Parathyroid adenoma (tissue), 2 donors: ENCODE data around the gene VCL.

Source experiments
- H2AFZ ChIP-seq: fragments of 300-600 bp; sonication (generic); one replicate; pipeline ENCODE4 v1.7.0; 2017; ENCODE audit warnings: antibody characterized with exemption, mild to moderate bottlenecking
- H3K27ac ChIP-seq: fragments of 300-600 bp; sonication (generic); one replicate; pipeline ENCODE4 v1.7.0; 2017
- H3K27me3 ChIP-seq: fragments of 300-600 bp; sonication (generic); one replicate; pipeline ENCODE4 v1.7.0; 2017; ENCODE audit warnings: low read length; ENCODE audit not compliant: control insufficient read depth, insufficient read depth
- H3K36me3 ChIP-seq: fragments of 300-600 bp; sonication (generic); one replicate; pipeline ENCODE4 v1.7.0; 2017; ENCODE audit warnings: low read length; ENCODE audit not compliant: control insufficient read depth, insufficient read depth
- H3K4me1 ChIP-seq: fragments of 300-600 bp; sonication (generic); one replicate; pipeline ENCODE4 v1.7.0; 2017; ENCODE audit warnings: control low read depth
- H3K4me2 ChIP-seq: fragments of 300-600 bp; sonication (generic); one replicate; pipeline ENCODE4 v1.7.0; 2017; ENCODE audit warnings: low read length
- H3K4me3 ChIP-seq: fragments of 300-600 bp; sonication (generic); one replicate; pipeline ENCODE4 v1.7.0; 2017; ENCODE audit warnings: low read depth, low read length
- H3K79me2 ChIP-seq: fragments of 300-600 bp; sonication (generic); one replicate; pipeline ENCODE4 v1.7.0; 2017; ENCODE audit warnings: control low read depth
- H3K9ac ChIP-seq: fragments of 300-600 bp; sonication (generic); one replicate; pipeline ENCODE4 v1.7.0; 2017; ENCODE audit warnings: mild to moderate bottlenecking
- H3K9me3 ChIP-seq: fragments of 300-600 bp; sonication (generic); one replicate; pipeline ENCODE4 v1.7.0; 2017; ENCODE audit warnings: low read length; ENCODE audit not compliant: control insufficient read depth
- TF ChIP-seq, protein P1 (sequence below): fragments of 300-600 bp; sonication (generic); IDR thresholded peaks from one replicate; pipeline ENCODE4 v1.7.0; 2017; ENCODE audit warnings: antibody characterized with exemption, mild to moderate bottlenecking
- donor health status: primary hyperparathyroidism.

The VCL gene

DNA sequence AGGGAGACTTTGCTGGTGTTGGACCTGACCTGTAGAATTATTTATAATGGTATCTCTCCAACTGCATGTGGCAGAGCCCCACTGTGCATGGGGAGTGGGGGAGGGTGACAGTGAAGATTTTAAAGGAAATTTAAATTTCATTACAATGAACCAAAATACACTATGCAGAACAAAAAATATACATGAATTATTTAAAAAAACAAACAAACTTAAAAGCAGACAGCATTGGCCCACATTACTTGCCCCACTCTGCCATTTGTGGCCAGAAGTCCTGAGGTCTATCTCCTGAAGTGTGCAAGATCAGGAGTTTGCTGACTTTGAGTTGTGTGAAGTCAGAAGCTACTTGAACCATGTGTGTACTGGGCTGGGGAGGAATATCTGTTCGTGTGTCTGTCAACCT lies 112.2 kb downstream of the VCL start:
- H3K79me2 ChIP-seq, result no peaks in the 10 kb centered on the region
- peaks cover 17% of the 10 kb centered on the region for H3K4me1 ChIP-seq
- H3K4me3 ChIP-seq, result no peak overlapping the region
- no peak overlapping the region for H3K9ac ChIP-seq
- no peak overlapping the region for H3K4me2 ChIP-seq
- TF ChIP-seq, protein P1, sequence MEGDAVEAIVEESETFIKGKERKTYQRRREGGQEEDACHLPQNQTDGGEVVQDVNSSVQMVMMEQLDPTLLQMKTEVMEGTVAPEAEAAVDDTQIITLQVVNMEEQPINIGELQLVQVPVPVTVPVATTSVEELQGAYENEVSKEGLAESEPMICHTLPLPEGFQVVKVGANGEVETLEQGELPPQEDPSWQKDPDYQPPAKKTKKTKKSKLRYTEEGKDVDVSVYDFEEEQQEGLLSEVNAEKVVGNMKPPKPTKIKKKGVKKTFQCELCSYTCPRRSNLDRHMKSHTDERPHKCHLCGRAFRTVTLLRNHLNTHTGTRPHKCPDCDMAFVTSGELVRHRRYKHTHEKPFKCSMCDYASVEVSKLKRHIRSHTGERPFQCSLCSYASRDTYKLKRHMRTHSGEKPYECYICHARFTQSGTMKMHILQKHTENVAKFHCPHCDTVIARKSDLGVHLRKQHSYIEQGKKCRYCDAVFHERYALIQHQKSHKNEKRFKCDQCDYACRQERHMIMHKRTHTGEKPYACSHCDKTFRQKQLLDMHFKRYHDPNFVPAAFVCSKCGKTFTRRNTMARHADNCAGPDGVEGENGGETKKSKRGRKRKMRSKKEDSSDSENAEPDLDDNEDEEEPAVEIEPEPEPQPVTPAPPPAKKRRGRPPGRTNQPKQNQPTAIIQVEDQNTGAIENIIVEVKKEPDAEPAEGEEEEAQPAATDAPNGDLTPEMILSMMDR, result no peak
- no peaks in the 10 kb centered on the region for H3K27me3 ChIP-seq
- H3K27ac ChIP-seq, result peak overlapping the region; percentile 48
- H2AFZ ChIP-seq, result no peak overlapping the region
- no peaks in the 10 kb centered on the region for H3K36me3 ChIP-seq
- H3K9me3 ChIP-seq, result no peaks in the 10 kb centered on the region

DNA sequence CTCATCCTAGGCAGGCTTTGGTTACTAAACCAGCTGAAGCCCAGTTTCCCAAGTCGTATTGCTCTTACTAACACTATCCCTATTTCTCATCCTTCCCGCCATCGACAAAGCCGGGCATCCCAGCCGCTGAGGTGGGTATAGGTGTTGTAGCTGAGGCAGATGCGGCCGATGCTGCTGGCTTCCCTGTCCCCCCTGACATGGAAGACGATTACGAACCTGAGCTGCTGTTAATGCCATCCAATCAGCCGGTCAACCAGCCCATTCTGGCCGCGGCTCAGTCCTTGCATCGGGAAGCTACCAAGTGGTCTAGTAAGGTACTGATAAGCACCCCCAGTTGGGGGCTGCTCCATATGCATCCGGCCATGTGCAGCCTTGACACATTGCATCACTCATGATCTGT lies 113.9 kb downstream of the VCL start:
- H3K27me3 ChIP-seq, result no peaks in the 10 kb centered on the region

DNA sequence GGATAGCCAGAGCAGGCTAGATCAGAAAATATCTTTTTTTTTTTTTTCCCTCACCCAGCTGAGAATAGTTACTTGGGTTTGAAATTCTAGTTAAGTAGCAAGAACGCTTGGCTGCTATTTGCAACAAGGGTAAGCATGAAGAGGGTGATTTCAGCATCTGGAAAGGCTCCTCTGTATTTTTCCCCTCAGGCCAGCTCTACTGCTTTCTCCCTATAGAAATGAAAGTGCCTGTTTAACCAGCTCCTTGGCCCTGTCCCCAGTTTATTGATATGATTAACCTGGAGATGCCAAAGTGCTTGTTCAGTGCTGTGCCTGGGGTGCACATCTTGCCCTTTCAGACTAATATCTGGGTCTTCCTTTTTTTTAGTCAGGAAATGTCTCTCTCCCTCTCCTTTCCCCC lies 115.6 kb downstream of the VCL start:
- Histone ChIP-seq H3K27ac (no peak overlapping the region), H3K9ac (no peak overlapping the region), H3K27me3 (no peaks in the 10 kb centered on the region), H3K36me3 (no peaks in the 10 kb centered on the region), H3K4me1 (peaks cover 9% of the 10 kb centered on the region), H3K9me3 (no peaks in the 10 kb centered on the region), H3K79me2 (no peaks in the 10 kb centered on the region), H3K4me3 (no peak overlapping the region), H3K4me2 (no peak overlapping the region), H2AFZ (no peak overlapping the region)
- TF ChIP-seq, protein P1, result no peak

More for the DNA sequence above, 113.9 kb downstream of the VCL start:
- H3K4me3 ChIP-seq, result no peak overlapping the region
- H3K9me3 ChIP-seq, result no peaks in the 10 kb centered on the region
- H3K4me2 ChIP-seq, result no peak overlapping the region
- peaks cover 15% of the 10 kb centered on the region for H3K4me1 ChIP-seq
- no peak overlapping the region for H3K9ac ChIP-seq
- H3K79me2 ChIP-seq, result no peaks in the 10 kb centered on the region
- TF ChIP-seq, protein P1, result no peak
- no peak overlapping the region for H2AFZ ChIP-seq
- H3K27ac ChIP-seq, result no peak overlapping the region
- no peaks in the 10 kb centered on the region for H3K36me3 ChIP-seq

DNA sequence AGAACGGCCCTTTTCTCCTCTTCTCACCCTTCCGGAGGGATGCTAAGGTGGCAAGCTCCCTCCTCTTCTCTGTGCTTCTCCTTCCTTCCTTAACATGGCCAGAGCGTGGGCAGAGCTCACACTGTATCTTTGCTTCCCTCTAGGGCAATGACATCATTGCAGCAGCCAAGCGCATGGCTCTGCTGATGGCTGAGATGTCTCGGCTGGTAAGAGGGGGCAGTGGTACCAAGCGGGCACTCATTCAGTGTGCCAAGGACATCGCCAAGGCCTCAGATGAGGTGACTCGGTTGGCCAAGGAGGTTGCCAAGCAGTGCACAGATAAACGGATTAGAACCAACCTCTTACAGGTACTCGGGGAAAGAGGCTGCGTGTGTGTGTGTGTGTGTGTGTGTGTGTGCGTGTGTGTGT lies 116.1 kb downstream of the VCL start:
- no peak overlapping the region for H3K9ac ChIP-seq
- TF ChIP-seq, protein P1, result no peak
- no peak overlapping the region for H3K27ac ChIP-seq
- H3K27me3 ChIP-seq, result no peaks in the 10 kb centered on the region
- no peaks in the 10 kb centered on the region for H3K36me3 ChIP-seq
- no peak overlapping the region for H3K4me3 ChIP-seq
- H3K4me1 ChIP-seq, result peaks cover 9% of the 10 kb centered on the region
- H3K4me2 ChIP-seq, result no peak overlapping the region
- no peak overlapping the region for H2AFZ ChIP-seq
- no peaks in the 10 kb centered on the region for H3K79me2 ChIP-seq
- H3K9me3 ChIP-seq, result no peaks in the 10 kb centered on the region

DNA sequence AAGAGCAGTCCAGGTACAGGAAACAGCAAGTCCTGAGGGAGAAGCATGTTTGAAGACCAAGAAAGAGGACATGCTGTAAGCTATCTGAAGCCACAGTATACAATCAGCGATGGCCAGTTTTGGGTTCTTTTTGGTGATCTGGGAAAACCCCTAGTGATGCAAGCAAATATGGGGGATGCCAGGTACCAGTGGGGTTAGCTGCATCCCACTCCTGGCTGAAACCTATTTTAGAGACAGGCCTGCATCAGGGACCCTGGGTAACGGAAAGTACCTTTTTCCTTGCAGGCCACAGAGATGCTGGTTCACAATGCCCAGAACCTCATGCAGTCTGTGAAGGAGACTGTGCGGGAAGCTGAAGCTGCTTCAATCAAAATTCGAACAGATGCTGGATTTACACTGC lies 119.8 kb downstream of the VCL start:
- H3K27me3 ChIP-seq, result no peaks in the 10 kb centered on the region
- no peaks in the 10 kb centered on the region for H3K36me3 ChIP-seq
- H2AFZ ChIP-seq, result no peak overlapping the region
- no peak overlapping the region for H3K4me2 ChIP-seq
- H3K4me3 ChIP-seq, result no peak overlapping the region
- H3K9ac ChIP-seq, result no peak overlapping the region
- H3K4me1 ChIP-seq, result peaks cover 21% of the 10 kb centered on the region
- TF ChIP-seq, protein P1, result no peak
- no peak overlapping the region for H3K27ac ChIP-seq
- no peaks in the 10 kb centered on the region for H3K9me3 ChIP-seq
- H3K79me2 ChIP-seq, result no peaks in the 10 kb centered on the region
